ENCODE results near the gene C2CD4C.

DNA sequence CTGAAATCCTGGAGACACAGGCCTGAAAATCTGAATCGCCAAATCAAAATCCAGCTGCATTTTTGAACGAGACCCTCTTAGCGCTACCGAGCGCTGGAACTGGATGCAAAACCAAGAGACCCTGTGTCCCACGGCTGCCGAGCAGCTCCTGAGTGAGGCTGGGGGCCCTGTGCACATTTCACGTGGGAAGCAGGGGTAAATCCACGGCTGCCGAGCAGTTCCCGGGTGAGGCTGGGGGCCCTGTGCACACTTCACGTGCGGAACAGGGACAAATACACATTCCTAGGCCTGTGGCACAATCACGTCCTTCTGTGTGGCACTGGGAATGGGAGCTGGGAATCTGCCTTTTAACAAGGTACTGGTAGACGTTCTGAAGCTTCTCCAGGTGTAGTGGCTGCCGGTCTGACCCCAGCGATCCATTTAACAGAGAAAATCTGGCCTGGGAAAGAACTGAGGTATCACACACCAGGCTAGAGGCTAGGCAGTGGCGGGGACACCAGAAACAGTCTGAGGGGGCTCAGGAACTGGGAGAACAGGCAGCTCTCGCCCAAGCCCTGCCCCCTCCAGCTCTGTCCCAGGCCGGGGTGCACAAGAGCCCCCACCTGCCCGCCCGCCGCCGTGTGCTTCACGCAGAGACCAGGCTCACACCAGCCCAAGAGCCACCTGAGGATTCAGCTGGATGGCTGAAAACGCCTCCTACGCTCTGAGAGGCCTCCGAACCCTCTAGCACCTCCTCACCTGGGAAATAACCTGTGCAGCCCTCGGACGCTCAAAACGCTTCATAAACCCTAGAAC lies 11.0 kb upstream of the C2CD4C start:
- TF ChIP-seq CHD4 (IDR thresholded peaks at IDR 0.05; ENCODE audit: borderline replicate concordance, low read length): no peak
- TF ChIP-seq, protein P1, sequence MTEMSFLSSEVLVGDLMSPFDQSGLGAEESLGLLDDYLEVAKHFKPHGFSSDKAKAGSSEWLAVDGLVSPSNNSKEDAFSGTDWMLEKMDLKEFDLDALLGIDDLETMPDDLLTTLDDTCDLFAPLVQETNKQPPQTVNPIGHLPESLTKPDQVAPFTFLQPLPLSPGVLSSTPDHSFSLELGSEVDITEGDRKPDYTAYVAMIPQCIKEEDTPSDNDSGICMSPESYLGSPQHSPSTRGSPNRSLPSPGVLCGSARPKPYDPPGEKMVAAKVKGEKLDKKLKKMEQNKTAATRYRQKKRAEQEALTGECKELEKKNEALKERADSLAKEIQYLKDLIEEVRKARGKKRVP (CRISPR knock-in tag; IDR thresholded peaks at IDR 0.05): no peak
- no peak for TF ChIP-seq FIP1L1 (IDR thresholded peaks at IDR 0.05; ENCODE audit: borderline replicate concordance, insufficient read depth, low read depth, low read length)
- TF ChIP-seq, protein P2, sequence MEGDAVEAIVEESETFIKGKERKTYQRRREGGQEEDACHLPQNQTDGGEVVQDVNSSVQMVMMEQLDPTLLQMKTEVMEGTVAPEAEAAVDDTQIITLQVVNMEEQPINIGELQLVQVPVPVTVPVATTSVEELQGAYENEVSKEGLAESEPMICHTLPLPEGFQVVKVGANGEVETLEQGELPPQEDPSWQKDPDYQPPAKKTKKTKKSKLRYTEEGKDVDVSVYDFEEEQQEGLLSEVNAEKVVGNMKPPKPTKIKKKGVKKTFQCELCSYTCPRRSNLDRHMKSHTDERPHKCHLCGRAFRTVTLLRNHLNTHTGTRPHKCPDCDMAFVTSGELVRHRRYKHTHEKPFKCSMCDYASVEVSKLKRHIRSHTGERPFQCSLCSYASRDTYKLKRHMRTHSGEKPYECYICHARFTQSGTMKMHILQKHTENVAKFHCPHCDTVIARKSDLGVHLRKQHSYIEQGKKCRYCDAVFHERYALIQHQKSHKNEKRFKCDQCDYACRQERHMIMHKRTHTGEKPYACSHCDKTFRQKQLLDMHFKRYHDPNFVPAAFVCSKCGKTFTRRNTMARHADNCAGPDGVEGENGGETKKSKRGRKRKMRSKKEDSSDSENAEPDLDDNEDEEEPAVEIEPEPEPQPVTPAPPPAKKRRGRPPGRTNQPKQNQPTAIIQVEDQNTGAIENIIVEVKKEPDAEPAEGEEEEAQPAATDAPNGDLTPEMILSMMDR (CRISPR knock-in tag; IDR thresholded peaks at IDR 0.05): no peak
- TF ChIP-seq, protein P3, sequence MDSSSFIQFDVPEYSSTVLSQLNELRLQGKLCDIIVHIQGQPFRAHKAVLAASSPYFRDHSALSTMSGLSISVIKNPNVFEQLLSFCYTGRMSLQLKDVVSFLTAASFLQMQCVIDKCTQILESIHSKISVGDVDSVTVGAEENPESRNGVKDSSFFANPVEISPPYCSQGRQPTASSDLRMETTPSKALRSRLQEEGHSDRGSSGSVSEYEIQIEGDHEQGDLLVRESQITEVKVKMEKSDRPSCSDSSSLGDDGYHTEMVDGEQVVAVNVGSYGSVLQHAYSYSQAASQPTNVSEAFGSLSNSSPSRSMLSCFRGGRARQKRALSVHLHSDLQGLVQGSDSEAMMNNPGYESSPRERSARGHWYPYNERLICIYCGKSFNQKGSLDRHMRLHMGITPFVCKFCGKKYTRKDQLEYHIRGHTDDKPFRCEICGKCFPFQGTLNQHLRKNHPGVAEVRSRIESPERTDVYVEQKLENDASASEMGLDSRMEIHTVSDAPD (CRISPR knock-in tag; IDR thresholded peaks at IDR 0.05): no peak
- TF ChIP-seq SETDB1 (CRISPR knock-in tag; IDR thresholded peaks at IDR 0.05; ENCODE audit: borderline replicate concordance): no peak
- TF ChIP-seq, protein P4, sequence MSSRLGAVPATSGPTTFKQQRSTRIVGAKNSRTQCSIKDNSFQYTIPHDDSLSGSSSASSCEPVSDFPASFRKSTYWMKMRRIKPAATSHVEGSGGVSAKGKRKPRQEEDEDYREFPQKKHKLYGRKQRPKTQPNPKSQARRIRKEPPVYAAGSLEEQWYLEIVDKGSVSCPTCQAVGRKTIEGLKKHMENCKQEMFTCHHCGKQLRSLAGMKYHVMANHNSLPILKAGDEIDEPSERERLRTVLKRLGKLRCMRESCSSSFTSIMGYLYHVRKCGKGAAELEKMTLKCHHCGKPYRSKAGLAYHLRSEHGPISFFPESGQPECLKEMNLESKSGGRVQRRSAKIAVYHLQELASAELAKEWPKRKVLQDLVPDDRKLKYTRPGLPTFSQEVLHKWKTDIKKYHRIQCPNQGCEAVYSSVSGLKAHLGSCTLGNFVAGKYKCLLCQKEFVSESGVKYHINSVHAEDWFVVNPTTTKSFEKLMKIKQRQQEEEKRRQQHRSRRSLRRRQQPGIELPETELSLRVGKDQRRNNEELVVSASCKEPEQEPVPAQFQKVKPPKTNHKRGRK (CRISPR knock-in tag; IDR thresholded peaks at IDR 0.05): no peak
- TF ChIP-seq, protein P5, sequence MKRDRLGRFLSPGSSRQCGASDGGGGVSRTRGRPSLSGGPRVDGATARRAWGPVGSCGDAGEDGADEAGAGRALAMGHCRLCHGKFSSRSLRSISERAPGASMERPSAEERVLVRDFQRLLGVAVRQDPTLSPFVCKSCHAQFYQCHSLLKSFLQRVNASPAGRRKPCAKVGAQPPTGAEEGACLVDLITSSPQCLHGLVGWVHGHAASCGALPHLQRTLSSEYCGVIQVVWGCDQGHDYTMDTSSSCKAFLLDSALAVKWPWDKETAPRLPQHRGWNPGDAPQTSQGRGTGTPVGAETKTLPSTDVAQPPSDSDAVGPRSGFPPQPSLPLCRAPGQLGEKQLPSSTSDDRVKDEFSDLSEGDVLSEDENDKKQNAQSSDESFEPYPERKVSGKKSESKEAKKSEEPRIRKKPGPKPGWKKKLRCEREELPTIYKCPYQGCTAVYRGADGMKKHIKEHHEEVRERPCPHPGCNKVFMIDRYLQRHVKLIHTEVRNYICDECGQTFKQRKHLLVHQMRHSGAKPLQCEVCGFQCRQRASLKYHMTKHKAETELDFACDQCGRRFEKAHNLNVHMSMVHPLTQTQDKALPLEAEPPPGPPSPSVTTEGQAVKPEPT (CRISPR knock-in tag; IDR thresholded peaks at IDR 0.05; ENCODE audit: low read depth): no peak
- TF ChIP-seq HCFC1 (IDR thresholded peaks at IDR 0.05; ENCODE audit: low read depth, low read length): no peak
- TF ChIP-seq POLR2A (IDR thresholded peaks at IDR 0.05; ENCODE audit: insufficient read depth in 1 of 2, low read depth in 2 of 2, low read length in 2 of 2): no peak
